Fibroblast of lung (primary cell): ENCODE measurements around the gene KIF4A. TPM values are rescaled to one million over a fixed set of nuclear protein-coding genes. Genes with fewer than 3 reads are reported as not detected.

Experiments
- DNase-seq, 2 donors: peaks; one replicate each; pipeline versions ENCODE4 v3.0.0 to v3.0.0-alpha.2; 2010; ENCODE audit warnings: low read depth in 2 of 2
- H2AFZ ChIP-seq: 2 replicates; pipeline ENCODE4 v1.5.1; 2012; ENCODE audit warnings: low read length, control low read depth, inconsistent platforms
- H3K27ac ChIP-seq: 2 replicates; pipeline ENCODE4 v1.5.1; 2011; ENCODE audit warnings: low read length, control low read depth; ENCODE audit not compliant: insufficient read depth
- H3K27me3 ChIP-seq: 2 replicates; pipeline ENCODE4 v1.5.1; 2011; ENCODE audit warnings: mild to moderate bottlenecking, low read length; ENCODE audit not compliant: control insufficient read depth, insufficient read depth
- H3K36me3 ChIP-seq: 2 replicates; pipeline ENCODE4 v1.5.1; 2011; ENCODE audit warnings: low read length; ENCODE audit not compliant: control insufficient read depth, insufficient read depth
- H3K4me1 ChIP-seq: 2 replicates; pipeline ENCODE4 v1.5.1; 2011; ENCODE audit warnings: low read length; ENCODE audit not compliant: control insufficient read depth, insufficient read depth; ENCODE audit errors: extremely low read depth
- H3K4me2 ChIP-seq: 2 replicates; pipeline ENCODE4 v1.5.1; 2011; ENCODE audit warnings: low read length, control low read depth; ENCODE audit not compliant: insufficient read depth; ENCODE audit errors: extremely low read depth
- H3K4me3 ChIP-seq, 4 experiments: fragments of 200-600 bp in 1 of 4; sonication (generic) in 1 of 4; replicated peaks in 1 of 4; 2 replicates each; pipeline ENCODE4 v1.5.1; 2011 to 2016; ENCODE audit warnings: low read length in 4 of 4, low read depth in 3 of 4, mild to moderate bottlenecking in 3 of 4, control low read depth in 2 of 4, inconsistent platforms in 1 of 4, mixed read lengths in 1 of 4; ENCODE audit not compliant: insufficient read depth in 1 of 4; ENCODE audit errors: control extremely low read depth in 1 of 4
- H3K79me2 ChIP-seq: 2 replicates; pipeline ENCODE4 v1.5.1; 2012; ENCODE audit warnings: mild to moderate bottlenecking, low read length, inconsistent platforms; ENCODE audit not compliant: control insufficient read depth, insufficient read depth
- H3K9ac ChIP-seq: 2 replicates; pipeline ENCODE4 v1.5.1; 2011; ENCODE audit warnings: mild to moderate bottlenecking, low read length, control low read depth; ENCODE audit not compliant: insufficient read depth
- H3K9me3 ChIP-seq: 2 replicates; pipeline ENCODE4 v1.5.1; 2012; ENCODE audit warnings: low read depth, low read length; ENCODE audit not compliant: control insufficient read depth, insufficient read depth
- H4K20me1 ChIP-seq: 2 replicates; pipeline ENCODE4 v1.5.1; 2011; ENCODE audit warnings: low read length; ENCODE audit not compliant: control insufficient read depth, insufficient read depth; ENCODE audit errors: extremely low read depth
- CTCF ChIP-seq, 2 donors: IDR thresholded peaks in 1 of 2; conservative IDR thresholded peaks in 1 of 2; 1 replicate in 1 of 2; 2 replicates in 1 of 2; pipeline ENCODE4 v1.5.1; 2011 to 2012; ENCODE audit warnings: low read length in 2 of 2, control low read depth in 1 of 2, inconsistent platforms in 1 of 2, low read depth in 1 of 2, mild to moderate bottlenecking in 1 of 2
- EZH2 ChIP-seq: IDR thresholded peaks from 2 replicates; pipeline ENCODE4 v1.5.1; 2012; ENCODE audit warnings: low read length, control low read depth, mild to moderate bottlenecking; ENCODE audit errors: missing control alignments
- polyA plus RNA-seq, 2 donors: library from polyadenylated mRNA; depleted of rRNA in 1 of 2; stranded (reverse) in 1 of 2; unstranded in 1 of 2; fragments of >200 nt; gene quantifications; 2 replicates each; pipeline ENCODE4 v1.2.1, GENCODE V29; 2011 to 2012; ENCODE audit warnings: missing spikeins in 1 of 2
- total RNA-seq: library from RNA; depleted of rRNA; stranded (reverse); fragments of >200 nt; gene quantifications from 2 replicates; pipeline ENCODE4 v1.2.1, GENCODE V29; 2014

Gene KIF4A
- total and polyA plus RNA-seq, 2 donors (not counting 1 experiment from before 2014, with no cell fraction given): 5.6 to 7.1 TPM

GRCh38 chrX:70429759-70430158 is 139.9 kb downstream of the KIF4A start:
- Histone ChIP-seq H3K4me3 (no peak overlapping the region), H4K20me1 (no peaks in the 10 kb centered on the region), H3K27ac (no peak overlapping the region), H2AFZ (no peak overlapping the region), H3K79me2 (no peaks in the 10 kb centered on the region), H3K9me3 (no peaks in the 10 kb centered on the region), H3K9ac (no peak overlapping the region), H3K4me1 (no peaks in the 10 kb centered on the region), H3K27me3 (no peaks in the 10 kb centered on the region), H3K4me2 (no peak overlapping the region), H3K36me3 (no peaks in the 10 kb centered on the region)
- no peak for DNase-seq
- TF ChIP-seq EZH2: no peak
- no peak for TF ChIP-seq CTCF (conservative IDR thresholded peaks at IDR 0.05 in 1 of 2, IDR thresholded peaks at IDR 0.05 in 1 of 2; ENCODE audit: low read depth in 1 of 2, low read length in 2 of 2)

GRCh38 chrX:70432936-70433847 is 143.3 kb downstream of the KIF4A start:
- H3K79me2 ChIP-seq: no peaks in the 10 kb centered on the region
- no peaks in the 10 kb centered on the region for H3K36me3 ChIP-seq
- no peak for DNase-seq
- H3K4me1 ChIP-seq: no peaks in the 10 kb centered on the region
- TF ChIP-seq EZH2: no peak
- no peak for TF ChIP-seq CTCF (conservative IDR thresholded peaks at IDR 0.05 in 1 of 2, IDR thresholded peaks at IDR 0.05 in 1 of 2; ENCODE audit: low read depth in 1 of 2, low read length in 2 of 2)
- H2AFZ ChIP-seq: peak overlapping the region; percentile 33
- H3K27ac ChIP-seq: no peak overlapping the region
- no peaks in the 10 kb centered on the region for H3K27me3 ChIP-seq
- peak overlapping the region; percentile 64 for H3K4me2 ChIP-seq
- H4K20me1 ChIP-seq: no peaks in the 10 kb centered on the region
- no peak overlapping the region for H3K9ac ChIP-seq
- H3K4me3 ChIP-seq: peak overlapping the region; percentile 46 to 89 (median 72)
- H3K9me3 ChIP-seq: no peaks in the 10 kb centered on the region

- no peaks in the 10 kb centered on the region for H3K4me1 ChIP-seq
- no peaks in the 10 kb centered on the region for H3K27me3 ChIP-seq
- peak; percentile 34 to 49 for DNase-seq
- H3K9me3 ChIP-seq: no peaks in the 10 kb centered on the region
- H3K4me3 ChIP-seq: peak overlapping the region; percentile 46 to 89 (median 72)
- H3K4me2 ChIP-seq: peak overlapping the region; percentile 64
- peak overlapping the region; percentile 60 for H2AFZ ChIP-seq
- TF ChIP-seq EZH2 (no peak), CTCF (conservative IDR thresholded peaks at IDR 0.05 in 1 of 2, IDR thresholded peaks at IDR 0.05 in 1 of 2; ENCODE audit: low read depth in 1 of 2, low read length in 2 of 2) (peak; percentile 44 to 56)
- H3K27ac ChIP-seq: peak overlapping the region; percentile 86
- no peaks in the 10 kb centered on the region for H3K36me3 ChIP-seq
- no peaks in the 10 kb centered on the region for H3K79me2 ChIP-seq
- H4K20me1 ChIP-seq: no peaks in the 10 kb centered on the region
- peak overlapping the region; percentile 66 for H3K9ac ChIP-seq
Observed at GRCh38 chrX:70433848-70434351, 144.0 kb downstream of the KIF4A start.
